H9 (cell line): ENCODE results near the gene OR6K2. TPM values are rescaled to one million over a fixed set of nuclear protein-coding genes. Genes with fewer than 3 reads are reported as not detected.

Experiments used
- DNase-seq: peaks from one replicate; pipeline ENCODE4 v3.0.0-alpha.2; 2017
- H2AFZ ChIP-seq: one replicate; pipeline ENCODE4 v1.6.1; 2013; ENCODE audit warnings: mild to moderate bottlenecking, low read length, control low read depth, moderate library complexity
- H2AK5ac ChIP-seq: 2 replicates; pipeline ENCODE4 v1.6.1; 2013; ENCODE audit warnings: low read length, control low read depth, mixed read lengths; ENCODE audit not compliant: insufficient read length
- H2BK120ac ChIP-seq: one replicate; pipeline ENCODE4 v1.6.1; 2013; ENCODE audit warnings: low read depth, mild to moderate bottlenecking, low read length, control low read depth, inconsistent platforms; ENCODE audit not compliant: poor library complexity, severe bottlenecking
- H2BK12ac ChIP-seq: 2 replicates; pipeline ENCODE4 v1.6.1; 2013; ENCODE audit warnings: low read length, control low read depth, mixed read lengths, low read depth; ENCODE audit not compliant: insufficient read length
- H2BK15ac ChIP-seq: 2 replicates; pipeline ENCODE4 v1.6.1; 2013; ENCODE audit warnings: low read depth, low read length, control low read depth
- H2BK20ac ChIP-seq: one replicate; pipeline ENCODE4 v1.6.1; 2013; ENCODE audit warnings: low read depth, mild to moderate bottlenecking, low read length, control low read depth, inconsistent platforms; ENCODE audit not compliant: poor library complexity, severe bottlenecking
- H2BK5ac ChIP-seq: 2 replicates; pipeline ENCODE4 v1.6.1; 2013; ENCODE audit warnings: low read length, control low read depth, mixed read lengths; ENCODE audit not compliant: insufficient read length
- H3K14ac ChIP-seq: 2 replicates; pipeline ENCODE4 v1.6.1; 2013; ENCODE audit warnings: low read length, control low read depth; ENCODE audit not compliant: insufficient read depth
- H3K18ac ChIP-seq: 2 replicates; pipeline ENCODE4 v1.6.1; 2013; ENCODE audit warnings: low read depth, mild to moderate bottlenecking, mixed read lengths, low read length, control low read depth; ENCODE audit not compliant: insufficient read length
- H3K23ac ChIP-seq: 2 replicates; pipeline ENCODE4 v1.6.1; 2013; ENCODE audit warnings: low read length, control low read depth, mixed read lengths, low read depth; ENCODE audit not compliant: insufficient read length
- H3K23me2 ChIP-seq: 2 replicates; pipeline ENCODE4 v1.6.1; 2013; ENCODE audit warnings: low read depth, mild to moderate bottlenecking, mixed read lengths, low read length, control low read depth; ENCODE audit not compliant: insufficient read length, poor library complexity, severe bottlenecking
- H3K27ac ChIP-seq: 2 replicates; pipeline ENCODE4 v1.5.1; 2013; ENCODE audit warnings: low read length, control low read depth, mixed read lengths, low read depth; ENCODE audit not compliant: insufficient read length
- H3K27me3 ChIP-seq: 2 replicates; pipeline ENCODE4 v1.6.1; 2013; ENCODE audit warnings: low read length, control low read depth, inconsistent platforms; ENCODE audit not compliant: insufficient read depth
- H3K4ac ChIP-seq: 2 replicates; pipeline ENCODE4 v1.6.1; 2013; ENCODE audit warnings: low read depth, mild to moderate bottlenecking, control low read depth, inconsistent platforms, low read length, moderate library complexity
- H3K4me1 ChIP-seq: 2 replicates; pipeline ENCODE4 v1.6.1; 2013; ENCODE audit warnings: low read length, control low read depth, inconsistent platforms; ENCODE audit not compliant: insufficient read depth
- H3K4me2 ChIP-seq: 2 replicates; pipeline ENCODE4 v1.6.1; 2013; ENCODE audit warnings: low read length, control low read depth, mixed read lengths; ENCODE audit not compliant: insufficient read length, insufficient read depth
- H3K56ac ChIP-seq: 2 replicates; pipeline ENCODE4 v1.6.1; 2013; ENCODE audit warnings: low read depth, mild to moderate bottlenecking, mixed read lengths, low read length, control low read depth; ENCODE audit not compliant: insufficient read length
- H3K79me1 ChIP-seq: 2 replicates; pipeline ENCODE4 v1.6.1; 2013; ENCODE audit warnings: low read depth, mild to moderate bottlenecking, moderate library complexity, low read length, control low read depth, inconsistent platforms; ENCODE audit not compliant: insufficient read depth, poor library complexity, severe bottlenecking
- H3K79me2 ChIP-seq: 2 replicates; pipeline ENCODE4 v1.6.1; 2013; ENCODE audit warnings: low read length, control low read depth, inconsistent platforms; ENCODE audit not compliant: insufficient read depth
- H3K9ac ChIP-seq: 2 replicates; pipeline ENCODE4 v1.6.1; 2013; ENCODE audit warnings: low read length, control low read depth, mixed read lengths; ENCODE audit not compliant: insufficient read length; ENCODE audit errors: extremely low read depth
- H3K9me3 ChIP-seq: one replicate; pipeline ENCODE4 v1.6.1; 2013; ENCODE audit warnings: low read depth, low read length, inconsistent platforms; ENCODE audit not compliant: control insufficient read depth
- H3T11ph ChIP-seq: one replicate; pipeline ENCODE4 v1.6.1; 2013; ENCODE audit warnings: mild to moderate bottlenecking, low read length, control low read depth, inconsistent platforms
- H4K20me1 ChIP-seq: one replicate; pipeline ENCODE4 v1.6.1; 2013; ENCODE audit not compliant: control insufficient read depth, insufficient read length, insufficient read depth
- H4K5ac ChIP-seq: 2 replicates; pipeline ENCODE4 v1.6.1; 2013; ENCODE audit warnings: low read depth, mild to moderate bottlenecking, mixed read lengths, low read length, control low read depth; ENCODE audit not compliant: insufficient read length
- H4K8ac ChIP-seq: replicated peaks from 2 replicates; pipeline ENCODE4 v1.6.1; 2013; ENCODE audit warnings: low read length, control low read depth, mixed read lengths, low read depth; ENCODE audit not compliant: insufficient read length
- H4K91ac ChIP-seq: 2 replicates; pipeline ENCODE4 v1.6.1; 2013; ENCODE audit warnings: low read depth, mild to moderate bottlenecking, moderate library complexity, mixed read lengths, low read length, control low read depth; ENCODE audit not compliant: insufficient read length
- H3K27ac Mint-ChIP-seq, 3 experiments: 2 replicates in 2 of 3; 3 replicates in 1 of 3; pipeline ENCODE4 v1.8.0; 2020 to 2021; ENCODE audit warnings: mixed read lengths in 3 of 3, mild to moderate bottlenecking in 1 of 3, moderate library complexity in 1 of 3
- H3K27me3 Mint-ChIP-seq: 2 replicates; pipeline ENCODE4 v1.8.0; 2021; ENCODE audit warnings: low read depth, mild to moderate bottlenecking, moderate library complexity, mixed read lengths
- H3K36me3 Mint-ChIP-seq, 3 experiments: 2 replicates in 2 of 3; 3 replicates in 1 of 3; pipeline ENCODE4 v1.8.0; 2020 to 2021; ENCODE audit warnings: low read depth in 3 of 3, mixed read lengths in 3 of 3; ENCODE audit not compliant: insufficient read depth in 1 of 3
- H3K4me1 Mint-ChIP-seq, 2 experiments: 2 replicates each; pipeline ENCODE4 v1.8.0; 2020; ENCODE audit warnings: mixed read lengths in 2 of 2
- H3K4me3 Mint-ChIP-seq, 2 experiments: 2 replicates in 1 of 2; 3 replicates in 1 of 2; pipeline ENCODE4 v1.8.0; 2020 to 2021; ENCODE audit warnings: mild to moderate bottlenecking in 2 of 2, mixed read lengths in 2 of 2, moderate library complexity in 1 of 2
- H3K9me3 Mint-ChIP-seq, 2 experiments: 2 replicates in 1 of 2; 3 replicates in 1 of 2; pipeline ENCODE4 v1.8.0; 2020; ENCODE audit warnings: mild to moderate bottlenecking in 2 of 2, mixed read lengths in 2 of 2, moderate library complexity in 1 of 2
- WGBS: extraction: QIAGEN DNeasy Blood & Tissue Kit; methylation state at CpG from one replicate; pipeline ENCODE4 v1.1.7; 2013; ENCODE audit warnings: missing lambda C conversion rate, low lambda C conversion rate, mixed read lengths; ENCODE audit not compliant: insufficient read length; ENCODE audit errors: extremely low coverage; 5-methylcytosine and 5-hydroxymethylcytosine counted together
- total RNA-seq: library from RNA; stranded (reverse); gene quantifications from 2 replicates; pipeline ENCODE4 v1.2.1, GENCODE V29; 2021
- TF ChIP-seq, protein P1 (sequence below): fragments of 200-600 bp; sonication (generic); conservative IDR thresholded peaks from 3 replicates; pipeline ENCODE4 v1.8.0; 2021; ENCODE audit warnings: antibody characterized with exemption, mild to moderate bottlenecking

Gene OR6K2
- total RNA-seq, 1 experiment from 2014 or later, result not detected

DNA sequence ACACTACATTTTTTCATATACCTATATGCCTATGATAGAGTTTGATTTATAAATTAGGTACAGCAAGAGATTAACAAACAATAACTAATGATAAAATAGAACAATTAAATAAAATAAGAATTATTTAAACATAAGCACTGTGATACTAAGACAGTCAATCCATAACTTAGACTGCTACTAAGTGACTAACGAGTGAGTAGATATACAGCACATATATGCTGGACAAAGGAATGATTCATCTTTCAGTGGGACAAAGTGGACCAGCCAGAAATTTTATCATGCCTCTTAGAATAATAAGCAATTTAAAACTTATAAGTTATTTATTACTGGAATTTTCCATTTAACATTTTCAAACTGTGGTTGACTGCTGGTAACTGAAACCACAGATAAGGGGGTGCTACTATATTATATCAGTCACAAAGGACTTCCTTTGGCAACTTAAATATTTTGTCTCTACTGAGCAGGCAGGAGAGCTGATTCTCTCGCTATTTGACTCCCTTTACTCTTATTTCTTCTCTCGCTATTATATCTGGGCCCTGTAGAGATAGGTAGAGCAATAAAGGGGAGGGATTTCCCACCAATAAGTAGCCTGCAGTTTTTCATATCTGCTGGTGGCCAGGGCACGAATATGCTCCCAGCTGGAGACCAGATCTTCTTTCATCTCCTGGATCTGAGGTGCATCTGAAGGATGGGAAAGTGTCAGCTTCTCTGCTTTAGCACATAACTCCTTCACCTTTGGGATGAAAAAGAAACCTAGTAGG lies 24.7 kb downstream of the OR6K2 start:
- Mint-ChIP-seq H3K9me3 (no peaks in the 10 kb centered on the region; a peak in 1 of 5 replicates), H3K4me3 (no peak overlapping the region), H3K36me3 (no peaks in the 10 kb centered on the region), H3K27ac (no peak overlapping the region), H3K4me1 (no peaks in the 10 kb centered on the region), H3K27me3 (peaks cover 1% of the 10 kb centered on the region)
- no peak for DNase-seq
- H3K9me3 ChIP-seq, result no peaks in the 10 kb centered on the region
- H3K4me2 ChIP-seq, result no peak overlapping the region
- no peak overlapping the region for H2BK15ac ChIP-seq
- no peaks in the 10 kb centered on the region for H3K4me1 ChIP-seq
- no peak overlapping the region for H3K56ac ChIP-seq
- no peak overlapping the region for H3K14ac ChIP-seq
- no peak overlapping the region for H2AFZ ChIP-seq
- no peak overlapping the region for H2BK120ac ChIP-seq
- TF ChIP-seq, protein P1, sequence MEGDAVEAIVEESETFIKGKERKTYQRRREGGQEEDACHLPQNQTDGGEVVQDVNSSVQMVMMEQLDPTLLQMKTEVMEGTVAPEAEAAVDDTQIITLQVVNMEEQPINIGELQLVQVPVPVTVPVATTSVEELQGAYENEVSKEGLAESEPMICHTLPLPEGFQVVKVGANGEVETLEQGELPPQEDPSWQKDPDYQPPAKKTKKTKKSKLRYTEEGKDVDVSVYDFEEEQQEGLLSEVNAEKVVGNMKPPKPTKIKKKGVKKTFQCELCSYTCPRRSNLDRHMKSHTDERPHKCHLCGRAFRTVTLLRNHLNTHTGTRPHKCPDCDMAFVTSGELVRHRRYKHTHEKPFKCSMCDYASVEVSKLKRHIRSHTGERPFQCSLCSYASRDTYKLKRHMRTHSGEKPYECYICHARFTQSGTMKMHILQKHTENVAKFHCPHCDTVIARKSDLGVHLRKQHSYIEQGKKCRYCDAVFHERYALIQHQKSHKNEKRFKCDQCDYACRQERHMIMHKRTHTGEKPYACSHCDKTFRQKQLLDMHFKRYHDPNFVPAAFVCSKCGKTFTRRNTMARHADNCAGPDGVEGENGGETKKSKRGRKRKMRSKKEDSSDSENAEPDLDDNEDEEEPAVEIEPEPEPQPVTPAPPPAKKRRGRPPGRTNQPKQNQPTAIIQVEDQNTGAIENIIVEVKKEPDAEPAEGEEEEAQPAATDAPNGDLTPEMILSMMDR, result no peak
- no peak overlapping the region for H4K8ac ChIP-seq
- H2AK5ac ChIP-seq, result no peak overlapping the region
- H3K79me2 ChIP-seq, result no peaks in the 10 kb centered on the region
- no peak overlapping the region for H4K5ac ChIP-seq
- no peak overlapping the region for H2BK20ac ChIP-seq
- no peak overlapping the region for H3K9ac ChIP-seq
- no peak overlapping the region for H4K91ac ChIP-seq
- H3K23me2 ChIP-seq, result no peaks in the 10 kb centered on the region
- H3K4ac ChIP-seq, result no peak overlapping the region
- H3K23ac ChIP-seq, result no peak overlapping the region
- no peak overlapping the region for H3K18ac ChIP-seq
- H3T11ph ChIP-seq, result no peak overlapping the region
- H2BK5ac ChIP-seq, result no peak overlapping the region
- no peaks in the 10 kb centered on the region for H3K79me1 ChIP-seq
- no peak overlapping the region for H2BK12ac ChIP-seq
- no peak overlapping the region for H3K27ac ChIP-seq
- no CpG with 5 or more reads among the region's 4 CpGs for WGBS
- no peaks in the 10 kb centered on the region for H3K27me3 ChIP-seq
- H4K20me1 ChIP-seq, result no peaks in the 10 kb centered on the region
